Measurements from ENCODE around the gene LRMDA. TPM values are rescaled to one million over a fixed set of nuclear protein-coding genes. Genes with fewer than 3 reads are reported as not detected.

The LRMDA gene
- total RNA-seq, 1 donor from 2014 or later = 7.3 TPM

- H3K27me3 ChIP-seq (ENCODE audit: control insufficient read depth in 3 of 3, insufficient read depth in 3 of 3, low read length in 3 of 3) = no peaks in the 10 kb centered on the region
- H3K27ac ChIP-seq (ENCODE audit: low read depth, low read length) = no peak overlapping the region
- no peaks in the 10 kb centered on the region for H3K36me3 ChIP-seq (ENCODE audit: control insufficient read depth in 3 of 3, insufficient read depth in 3 of 3, low read length in 3 of 3)
Measured at GRCh38 chr10:75540981-75541380, 109.6 kb downstream of the LRMDA start.

GRCh38 chr10:75541411-75541810 lies 110.0 kb downstream of the LRMDA start:
- H3K36me3 ChIP-seq (ENCODE audit: control insufficient read depth in 3 of 3, insufficient read depth in 3 of 3, low read length in 3 of 3) = no peaks in the 10 kb centered on the region
- H3K27me3 ChIP-seq (ENCODE audit: control insufficient read depth in 3 of 3, insufficient read depth in 3 of 3, low read length in 3 of 3) = no peaks in the 10 kb centered on the region
- no peak overlapping the region for H3K27ac ChIP-seq (ENCODE audit: low read depth, low read length)
- no peak overlapping the region for H3K9ac ChIP-seq (ENCODE audit: low read depth in 1 of 3, low read length in 3 of 3)
- no peaks in the 10 kb centered on the region for H3K9me3 ChIP-seq (ENCODE audit: control insufficient read depth in 3 of 3, low read length in 3 of 3)
- peaks cover 0 to 4% (median 2%) of the 10 kb centered on the region in 3 donors for H3K4me1 ChIP-seq (ENCODE audit: control insufficient read depth in 3 of 3, insufficient read depth in 3 of 3, low read length in 3 of 3)
- no peak overlapping the region for H3K4me3 ChIP-seq (ENCODE audit: low read length in 3 of 3)

More at GRCh38 chr10:75540981-75541380, 109.6 kb downstream of the LRMDA start:
- no peak overlapping the region for H3K4me3 ChIP-seq (ENCODE audit: low read length in 3 of 3)
- H3K4me1 ChIP-seq (ENCODE audit: control insufficient read depth in 3 of 3, insufficient read depth in 3 of 3, low read length in 3 of 3) = peaks cover 0 to 4% (median 2%) of the 10 kb centered on the region in 3 donors
- no peaks in the 10 kb centered on the region for H3K9me3 ChIP-seq (ENCODE audit: control insufficient read depth in 3 of 3, low read length in 3 of 3)
- H3K9ac ChIP-seq (ENCODE audit: low read depth in 1 of 3, low read length in 3 of 3) = no peak overlapping the region

GRCh38 chr10:75542084-75542483 lies 110.7 kb downstream of the LRMDA start:
- Histone ChIP-seq H3K36me3 (ENCODE audit: control insufficient read depth in 3 of 3, insufficient read depth in 3 of 3, low read length in 3 of 3) (no peaks in the 10 kb centered on the region), H3K27me3 (ENCODE audit: control insufficient read depth in 3 of 3, insufficient read depth in 3 of 3, low read length in 3 of 3) (no peaks in the 10 kb centered on the region), H3K4me3 (ENCODE audit: low read length in 3 of 3) (no peak overlapping the region), H3K9me3 (ENCODE audit: control insufficient read depth in 3 of 3, low read length in 3 of 3) (no peaks in the 10 kb centered on the region), H3K27ac (ENCODE audit: low read depth, low read length) (no peak overlapping the region), H3K9ac (ENCODE audit: low read depth in 1 of 3, low read length in 3 of 3) (no peak overlapping the region), H3K4me1 (ENCODE audit: control insufficient read depth in 3 of 3, insufficient read depth in 3 of 3, low read length in 3 of 3) (peaks cover 0 to 4% (median 2%) of the 10 kb centered on the region in 3 donors)

DNA sequence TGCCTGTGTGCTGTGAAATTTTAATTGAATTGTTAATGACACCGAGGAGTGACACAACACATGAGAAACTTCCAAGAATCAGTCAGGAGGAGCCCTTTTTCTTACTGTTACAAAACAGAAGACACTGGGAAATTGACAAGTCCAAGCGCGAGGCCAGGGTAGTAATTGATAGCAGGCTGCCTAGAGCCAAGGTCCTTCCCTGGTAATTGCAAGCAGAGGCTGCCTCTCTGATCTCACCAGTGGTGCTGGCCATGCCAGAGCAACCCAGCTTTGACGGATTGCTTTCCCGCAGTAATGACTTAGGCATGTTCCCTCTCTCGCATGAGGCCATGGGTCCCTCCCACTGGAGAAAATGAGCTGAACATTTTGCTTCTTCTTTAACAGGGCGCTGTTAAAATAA lies 111.5 kb downstream of the LRMDA start:
- Histone ChIP-seq H3K27me3 (ENCODE audit: control insufficient read depth in 3 of 3, insufficient read depth in 3 of 3, low read length in 3 of 3) (no peaks in the 10 kb centered on the region), H3K36me3 (ENCODE audit: control insufficient read depth in 3 of 3, insufficient read depth in 3 of 3, low read length in 3 of 3) (no peaks in the 10 kb centered on the region), H3K4me3 (ENCODE audit: low read length in 3 of 3) (no peak overlapping the region), H3K27ac (ENCODE audit: low read depth, low read length) (no peak overlapping the region), H3K9me3 (ENCODE audit: control insufficient read depth in 3 of 3, low read length in 3 of 3) (no peaks in the 10 kb centered on the region), H3K4me1 (ENCODE audit: control insufficient read depth in 3 of 3, insufficient read depth in 3 of 3, low read length in 3 of 3) (peaks cover 0 to 4% (median 2%) of the 10 kb centered on the region in 3 donors), H3K9ac (ENCODE audit: low read depth in 1 of 3, low read length in 3 of 3) (no peak overlapping the region)

GRCh38 chr10:75544386-75544785 lies 113.0 kb downstream of the LRMDA start:
- no peak overlapping the region for H3K4me3 ChIP-seq (ENCODE audit: low read length in 3 of 3)
- no peaks in the 10 kb centered on the region for H3K9me3 ChIP-seq (ENCODE audit: control insufficient read depth in 3 of 3, low read length in 3 of 3)
- no peak overlapping the region for H3K27ac ChIP-seq (ENCODE audit: low read depth, low read length)
- peaks cover 2 to 4% (median 2%) of the 10 kb centered on the region in 3 donors for H3K4me1 ChIP-seq (ENCODE audit: control insufficient read depth in 3 of 3, insufficient read depth in 3 of 3, low read length in 3 of 3)
- H3K36me3 ChIP-seq (ENCODE audit: control insufficient read depth in 3 of 3, insufficient read depth in 3 of 3, low read length in 3 of 3) = no peaks in the 10 kb centered on the region
- H3K9ac ChIP-seq (ENCODE audit: low read depth in 1 of 3, low read length in 3 of 3) = no peak overlapping the region
- no peaks in the 10 kb centered on the region for H3K27me3 ChIP-seq (ENCODE audit: control insufficient read depth in 3 of 3, insufficient read depth in 3 of 3, low read length in 3 of 3)

DNA sequence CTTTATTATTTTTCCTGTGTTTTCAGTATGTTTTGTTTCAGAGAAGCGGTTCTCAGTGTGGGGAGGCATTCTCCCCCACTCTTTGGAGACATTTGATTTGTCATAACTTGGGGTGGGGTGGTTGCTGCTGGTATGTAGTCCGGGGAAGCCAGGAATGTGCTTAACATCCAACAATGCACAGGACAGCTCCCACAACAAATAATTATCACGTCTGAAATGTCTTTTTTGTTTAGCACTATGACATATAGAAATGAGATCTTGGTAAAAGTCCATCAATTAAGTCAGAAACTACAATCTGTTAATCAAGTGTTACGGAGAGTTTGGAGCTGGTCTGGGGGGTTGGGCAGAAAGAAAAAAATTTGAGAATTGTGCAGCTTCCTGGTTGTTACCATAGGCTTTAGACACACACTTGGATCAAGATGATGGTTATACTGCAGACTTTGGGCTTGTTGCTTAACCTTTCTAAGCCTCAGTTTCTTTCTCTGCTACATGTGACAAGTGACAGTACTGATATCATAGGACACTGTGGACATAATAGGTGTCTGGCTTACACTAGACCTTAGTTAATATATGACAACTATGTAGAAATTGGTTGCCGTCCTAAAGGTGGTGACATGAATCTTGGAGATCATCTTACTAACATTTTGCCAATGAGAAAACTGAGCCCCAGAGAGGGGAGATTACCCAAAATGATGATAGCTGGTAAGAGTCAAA lies 113.7 kb downstream of the LRMDA start:
- Histone ChIP-seq H3K9me3 (ENCODE audit: control insufficient read depth in 3 of 3, low read length in 3 of 3) (no peaks in the 10 kb centered on the region), H3K36me3 (ENCODE audit: control insufficient read depth in 3 of 3, insufficient read depth in 3 of 3, low read length in 3 of 3) (no peaks in the 10 kb centered on the region), H3K4me1 (ENCODE audit: control insufficient read depth in 3 of 3, insufficient read depth in 3 of 3, low read length in 3 of 3) (peaks cover 2 to 4% (median 2%) of the 10 kb centered on the region in 3 donors), H3K27ac (ENCODE audit: low read depth, low read length) (no peak overlapping the region), H3K9ac (ENCODE audit: low read depth in 1 of 3, low read length in 3 of 3) (no peak overlapping the region), H3K4me3 (ENCODE audit: low read length in 3 of 3) (no peak overlapping the region), H3K27me3 (ENCODE audit: control insufficient read depth in 3 of 3, insufficient read depth in 3 of 3, low read length in 3 of 3) (no peaks in the 10 kb centered on the region)

DNA sequence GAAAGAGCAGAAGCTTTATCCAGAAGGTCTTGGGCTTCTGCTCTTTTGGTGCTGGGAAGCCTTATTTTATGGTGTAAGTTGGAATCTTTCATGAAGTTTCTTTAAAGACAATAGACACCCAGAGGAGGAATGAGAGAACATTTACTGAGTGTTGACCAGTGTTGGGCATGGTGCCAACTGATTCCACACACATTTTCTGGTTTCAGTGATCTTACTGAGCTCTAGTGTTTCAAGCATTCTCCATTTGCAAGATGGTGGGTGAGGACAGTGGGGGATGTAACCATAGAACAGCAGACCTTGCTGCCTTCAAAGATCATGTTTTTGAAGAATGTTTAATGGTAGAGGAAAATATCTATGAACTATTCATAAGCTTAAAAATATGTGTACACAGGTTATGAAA lies 114.6 kb downstream of the LRMDA start:
- H3K9me3 ChIP-seq (ENCODE audit: control insufficient read depth in 3 of 3, low read length in 3 of 3) = no peaks in the 10 kb centered on the region
- H3K4me3 ChIP-seq (ENCODE audit: low read length in 3 of 3) = no peak overlapping the region
- H3K4me1 ChIP-seq (ENCODE audit: control insufficient read depth in 3 of 3, insufficient read depth in 3 of 3, low read length in 3 of 3) = peaks cover 2 to 4% (median 2%) of the 10 kb centered on the region in 3 donors
- H3K27me3 ChIP-seq (ENCODE audit: control insufficient read depth in 3 of 3, insufficient read depth in 3 of 3, low read length in 3 of 3) = no peaks in the 10 kb centered on the region
- H3K36me3 ChIP-seq (ENCODE audit: control insufficient read depth in 3 of 3, insufficient read depth in 3 of 3, low read length in 3 of 3) = no peaks in the 10 kb centered on the region
- no peak overlapping the region for H3K9ac ChIP-seq (ENCODE audit: low read depth in 1 of 3, low read length in 3 of 3)
- no peak overlapping the region for H3K27ac ChIP-seq (ENCODE audit: low read depth, low read length)

DNA sequence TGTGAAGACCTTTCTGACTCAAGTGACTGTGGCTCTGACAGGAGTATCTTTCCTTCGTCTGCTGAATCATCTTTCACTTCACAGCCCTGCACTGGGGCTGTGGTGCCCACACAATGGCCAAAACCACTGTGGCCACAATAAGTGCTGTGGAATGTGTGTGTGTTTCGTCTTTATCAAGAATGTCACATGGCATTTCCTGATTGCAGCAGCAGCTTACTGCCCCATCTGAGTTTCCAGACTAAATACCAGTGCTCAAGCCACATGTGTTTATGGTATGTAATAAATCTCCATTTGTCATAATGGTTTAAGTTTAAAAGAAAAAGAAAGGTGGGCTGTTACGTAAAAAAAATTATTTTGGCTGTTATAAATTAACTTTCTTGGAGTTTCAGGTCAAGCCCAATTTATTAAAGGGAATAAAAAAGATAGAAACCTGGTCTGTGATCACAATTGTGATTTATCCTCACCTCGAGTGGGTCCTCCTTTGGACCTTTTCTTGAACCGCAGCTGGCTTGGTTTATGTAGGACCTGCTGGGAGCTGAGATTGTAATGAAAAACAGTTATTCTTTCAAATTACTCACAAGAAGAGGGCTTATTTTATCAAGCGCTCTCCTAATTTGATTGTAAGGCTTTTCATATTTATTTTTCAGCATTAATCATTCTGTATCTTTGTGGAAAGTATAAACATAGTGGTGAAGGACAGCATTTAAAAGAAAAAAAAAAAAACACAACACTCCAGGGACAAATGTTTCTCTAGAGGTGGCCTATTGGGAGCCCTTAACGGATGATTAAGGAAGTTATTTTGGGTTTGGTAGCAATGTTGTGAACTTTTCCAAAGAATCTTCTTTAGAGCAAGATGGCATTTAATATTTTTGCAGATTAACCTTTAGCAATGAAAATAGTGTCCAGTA lies 116.2 kb downstream of the LRMDA start:
- Histone ChIP-seq H3K27me3 (ENCODE audit: control insufficient read depth in 3 of 3, insufficient read depth in 3 of 3, low read length in 3 of 3) (no peaks in the 10 kb centered on the region), H3K36me3 (ENCODE audit: control insufficient read depth in 3 of 3, insufficient read depth in 3 of 3, low read length in 3 of 3) (no peaks in the 10 kb centered on the region), H3K27ac (ENCODE audit: low read depth, low read length) (no peak overlapping the region), H3K9ac (ENCODE audit: low read depth in 1 of 3, low read length in 3 of 3) (no peak overlapping the region), H3K4me1 (ENCODE audit: control insufficient read depth in 3 of 3, insufficient read depth in 3 of 3, low read length in 3 of 3) (peaks cover 0 to 2% (median 2%) of the 10 kb centered on the region in 3 donors), H3K4me3 (ENCODE audit: low read length in 3 of 3) (no peak overlapping the region), H3K9me3 (ENCODE audit: control insufficient read depth in 3 of 3, low read length in 3 of 3) (no peaks in the 10 kb centered on the region)

GRCh38 chr10:75548356-75548755 lies 116.9 kb downstream of the LRMDA start:
- H3K4me1 ChIP-seq (ENCODE audit: control insufficient read depth in 3 of 3, insufficient read depth in 3 of 3, low read length in 3 of 3) = peaks cover 0 to 2% (median 0%) of the 10 kb centered on the region in 3 donors
- H3K36me3 ChIP-seq (ENCODE audit: control insufficient read depth in 3 of 3, insufficient read depth in 3 of 3, low read length in 3 of 3) = no peaks in the 10 kb centered on the region
- no peak overlapping the region for H3K27ac ChIP-seq (ENCODE audit: low read depth, low read length)
- no peak overlapping the region for H3K4me3 ChIP-seq (ENCODE audit: low read length in 3 of 3)
- no peaks in the 10 kb centered on the region for H3K9me3 ChIP-seq (ENCODE audit: control insufficient read depth in 3 of 3, low read length in 3 of 3)
- H3K27me3 ChIP-seq (ENCODE audit: control insufficient read depth in 3 of 3, insufficient read depth in 3 of 3, low read length in 3 of 3) = no peaks in the 10 kb centered on the region
- no peak overlapping the region for H3K9ac ChIP-seq (ENCODE audit: low read depth in 1 of 3, low read length in 3 of 3)

GRCh38 chr10:75550191-75550590 lies 118.8 kb downstream of the LRMDA start:
- Histone ChIP-seq H3K36me3 (ENCODE audit: control insufficient read depth in 3 of 3, insufficient read depth in 3 of 3, low read length in 3 of 3) (no peaks in the 10 kb centered on the region), H3K4me1 (ENCODE audit: control insufficient read depth in 3 of 3, insufficient read depth in 3 of 3, low read length in 3 of 3) (peaks cover 0 to 2% (median 0%) of the 10 kb centered on the region in 3 donors), H3K9me3 (ENCODE audit: control insufficient read depth in 3 of 3, low read length in 3 of 3) (no peaks in the 10 kb centered on the region), H3K27ac (ENCODE audit: low read depth, low read length) (no peak overlapping the region), H3K4me3 (ENCODE audit: low read length in 3 of 3) (no peak overlapping the region), H3K27me3 (ENCODE audit: control insufficient read depth in 3 of 3, insufficient read depth in 3 of 3, low read length in 3 of 3) (no peaks in the 10 kb centered on the region), H3K9ac (ENCODE audit: low read depth in 1 of 3, low read length in 3 of 3) (no peak overlapping the region)
